Epithelial cell of proximal tubule (primary cell): ENCODE data around the gene DMBX1. TPM values are rescaled to one million over a fixed set of nuclear protein-coding genes. Genes with fewer than 3 reads are reported as not detected.

Experiments
- DNase-seq: peaks from one replicate; pipeline ENCODE4 v3.0.0-alpha.2; 2011; ENCODE audit warnings: low read depth
- H3K4me3 ChIP-seq: 2 replicates; pipeline ENCODE4 v1.5.1; 2011; ENCODE audit warnings: low read depth, mild to moderate bottlenecking, low read length
- total RNA-seq: library from RNA; depleted of rRNA; stranded (reverse); fragments of >200 nt; gene quantifications from 2 replicates; pipeline ENCODE4 v1.2.3, GENCODE V29; 2015
- TF ChIP-seq, protein P1 (sequence below): conservative IDR thresholded peaks from 2 replicates; pipeline ENCODE4 v1.5.1; 2012; ENCODE audit warnings: low read depth, mild to moderate bottlenecking, low read length

DMBX1 gene
- total RNA-seq, 1 donor from 2014 or later: not detected

DNA sequence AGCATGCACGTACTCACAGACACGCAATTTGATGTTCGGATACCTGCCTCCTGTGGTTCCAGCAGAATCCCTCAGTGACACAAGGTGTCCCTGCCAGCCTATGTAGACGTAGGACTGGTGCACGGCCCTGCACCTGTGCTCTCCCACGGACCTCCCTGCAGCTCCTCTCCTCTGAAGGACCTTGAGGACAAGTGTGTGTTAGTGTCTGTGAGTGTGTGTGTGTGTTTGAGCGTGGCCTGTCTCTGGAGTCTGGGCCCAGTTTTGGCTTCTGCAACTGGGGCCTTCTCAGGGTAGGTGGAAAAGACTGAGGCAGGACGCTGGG lies 22.5 kb upstream of the DMBX1 start:
- DNase-seq: no peak
- H3K4me3 ChIP-seq: peak overlapping the region; percentile 55
- TF ChIP-seq, protein P1, sequence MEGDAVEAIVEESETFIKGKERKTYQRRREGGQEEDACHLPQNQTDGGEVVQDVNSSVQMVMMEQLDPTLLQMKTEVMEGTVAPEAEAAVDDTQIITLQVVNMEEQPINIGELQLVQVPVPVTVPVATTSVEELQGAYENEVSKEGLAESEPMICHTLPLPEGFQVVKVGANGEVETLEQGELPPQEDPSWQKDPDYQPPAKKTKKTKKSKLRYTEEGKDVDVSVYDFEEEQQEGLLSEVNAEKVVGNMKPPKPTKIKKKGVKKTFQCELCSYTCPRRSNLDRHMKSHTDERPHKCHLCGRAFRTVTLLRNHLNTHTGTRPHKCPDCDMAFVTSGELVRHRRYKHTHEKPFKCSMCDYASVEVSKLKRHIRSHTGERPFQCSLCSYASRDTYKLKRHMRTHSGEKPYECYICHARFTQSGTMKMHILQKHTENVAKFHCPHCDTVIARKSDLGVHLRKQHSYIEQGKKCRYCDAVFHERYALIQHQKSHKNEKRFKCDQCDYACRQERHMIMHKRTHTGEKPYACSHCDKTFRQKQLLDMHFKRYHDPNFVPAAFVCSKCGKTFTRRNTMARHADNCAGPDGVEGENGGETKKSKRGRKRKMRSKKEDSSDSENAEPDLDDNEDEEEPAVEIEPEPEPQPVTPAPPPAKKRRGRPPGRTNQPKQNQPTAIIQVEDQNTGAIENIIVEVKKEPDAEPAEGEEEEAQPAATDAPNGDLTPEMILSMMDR: no peak

DNA sequence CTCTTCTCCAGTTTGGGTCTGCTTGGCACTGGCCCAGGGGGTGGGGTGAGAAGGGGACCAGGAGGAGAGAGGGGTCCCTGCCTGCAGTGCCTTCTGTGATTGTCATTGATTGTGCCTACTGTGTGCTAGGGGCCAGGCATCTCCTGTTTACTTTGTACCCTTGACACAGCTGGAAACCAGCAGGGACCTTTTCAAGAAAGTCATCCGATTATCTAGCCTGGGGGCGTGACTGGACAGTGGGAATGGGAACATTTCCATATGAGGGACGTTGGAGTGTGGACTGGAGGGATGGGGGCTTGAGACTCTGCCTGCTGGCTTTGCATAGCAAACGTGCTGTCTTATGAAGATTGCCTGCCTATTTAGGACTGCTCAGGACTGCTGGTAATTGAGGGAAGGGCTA lies 19.8 kb upstream of the DMBX1 start:
- no peak for DNase-seq
- H3K4me3 ChIP-seq: no peak overlapping the region
- TF ChIP-seq, protein P1: no peak

DNA sequence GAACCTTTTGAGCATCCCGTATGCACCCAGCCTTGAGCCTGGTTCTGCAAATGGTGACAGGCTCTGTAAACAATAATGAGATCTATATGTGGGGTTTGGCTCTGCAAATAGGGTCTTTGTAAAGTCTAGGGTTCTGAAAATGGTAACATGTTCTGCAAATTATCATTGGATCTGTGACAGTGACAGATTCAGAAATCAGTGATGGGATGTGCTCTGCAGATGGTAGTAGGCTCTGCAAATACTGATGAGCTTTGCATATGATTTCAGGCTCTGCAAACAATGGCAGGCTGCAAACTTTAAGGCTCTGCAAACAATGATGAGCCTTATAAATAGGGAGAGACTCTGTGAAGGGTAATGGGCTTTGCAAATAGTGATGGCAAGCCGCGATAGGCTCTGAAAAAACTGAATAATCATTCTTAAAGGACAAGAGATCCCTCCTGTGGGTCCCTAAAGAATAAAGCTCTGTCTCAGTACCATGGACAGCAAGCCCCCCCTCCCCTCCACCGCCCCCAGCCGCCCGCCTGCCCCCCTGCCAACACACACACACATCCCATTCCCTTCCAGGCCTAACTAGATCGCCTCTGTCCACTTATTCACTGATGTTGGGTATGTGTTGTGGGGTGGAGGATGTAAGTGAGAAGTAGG lies 17.7 kb upstream of the DMBX1 start:
- DNase-seq: no peak
- no peak overlapping the region for H3K4me3 ChIP-seq
- TF ChIP-seq, protein P1: no peak

DNA sequence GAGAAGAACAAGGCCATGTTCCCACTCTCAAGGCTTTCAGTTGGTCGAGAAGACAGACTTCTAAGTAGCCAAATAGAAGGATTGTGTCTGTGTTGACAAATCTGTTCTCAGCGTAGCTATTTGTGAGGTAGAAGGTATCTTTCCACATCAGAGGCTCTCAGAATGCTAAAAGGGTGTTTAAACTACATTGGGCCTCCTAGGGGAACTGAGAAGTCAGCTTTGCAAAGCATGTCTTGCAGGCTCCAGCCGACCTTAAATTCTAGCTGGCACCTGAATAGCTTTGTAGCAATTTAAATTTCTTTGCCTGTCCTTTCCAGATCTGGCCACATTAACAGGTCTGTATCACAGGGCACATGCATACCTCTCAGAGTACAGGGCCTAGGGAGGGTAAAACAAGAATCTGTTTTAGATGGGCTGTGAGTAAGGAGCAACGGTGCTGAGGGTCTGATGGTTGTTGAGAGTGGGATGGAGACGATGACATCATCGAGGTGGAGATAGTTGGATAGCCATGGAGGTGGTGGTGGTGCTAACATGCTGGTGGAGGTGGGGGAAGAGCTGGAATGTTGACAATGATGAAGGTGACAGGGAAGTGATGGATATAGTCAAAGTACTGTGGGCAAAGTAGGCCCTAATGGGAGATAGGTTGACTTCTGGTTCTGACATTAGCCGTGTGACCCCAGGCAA lies 17.0 kb upstream of the DMBX1 start:
- DNase-seq: no peak
- no peak overlapping the region for H3K4me3 ChIP-seq
- TF ChIP-seq, protein P1: no peak

DNA sequence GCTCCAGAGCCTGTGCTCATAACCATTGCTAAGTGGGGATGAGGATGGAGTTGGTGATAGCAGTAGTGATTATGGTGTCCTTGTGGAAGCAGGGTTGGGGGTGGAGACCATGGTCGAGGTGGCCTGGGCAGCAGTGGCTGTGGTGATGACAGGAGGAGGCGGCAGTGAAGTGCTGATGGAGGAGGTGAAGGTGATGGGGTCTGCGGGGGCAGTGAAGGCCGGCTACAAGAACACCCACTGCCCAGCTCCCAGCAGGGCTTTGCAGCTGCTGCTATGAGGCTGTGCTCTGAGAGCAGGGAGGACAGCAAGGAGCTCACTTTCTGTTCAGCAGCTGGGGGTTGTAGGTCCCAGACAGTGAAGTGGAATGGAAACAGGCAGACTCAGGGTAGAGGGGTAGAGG lies 15.6 kb upstream of the DMBX1 start:
- TF ChIP-seq, protein P1: no peak
- no peak overlapping the region for H3K4me3 ChIP-seq
- no peak for DNase-seq

DNA sequence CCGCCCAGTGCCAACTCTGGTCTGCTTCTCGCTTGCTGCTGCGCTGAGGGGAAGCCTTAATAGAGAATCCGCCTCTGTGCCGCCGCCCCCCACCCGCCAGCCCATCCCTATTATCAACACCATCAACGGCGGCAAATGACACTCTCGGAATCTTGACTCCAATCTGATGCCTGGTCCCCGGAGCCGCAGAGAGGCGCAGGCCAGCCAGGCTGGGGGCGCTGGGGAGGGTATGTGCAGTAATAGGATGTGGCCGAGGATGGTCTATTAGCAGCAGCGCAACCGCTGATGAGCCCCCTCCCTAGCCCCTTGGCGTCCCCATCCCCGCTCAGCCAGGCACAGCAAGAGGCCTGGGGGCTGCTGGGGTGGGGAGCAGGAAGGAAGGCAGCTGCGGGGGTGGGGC lies 15.1 kb upstream of the DMBX1 start:
- H3K4me3 ChIP-seq: no peak overlapping the region
- no peak for DNase-seq
- TF ChIP-seq, protein P1: no peak

DNA sequence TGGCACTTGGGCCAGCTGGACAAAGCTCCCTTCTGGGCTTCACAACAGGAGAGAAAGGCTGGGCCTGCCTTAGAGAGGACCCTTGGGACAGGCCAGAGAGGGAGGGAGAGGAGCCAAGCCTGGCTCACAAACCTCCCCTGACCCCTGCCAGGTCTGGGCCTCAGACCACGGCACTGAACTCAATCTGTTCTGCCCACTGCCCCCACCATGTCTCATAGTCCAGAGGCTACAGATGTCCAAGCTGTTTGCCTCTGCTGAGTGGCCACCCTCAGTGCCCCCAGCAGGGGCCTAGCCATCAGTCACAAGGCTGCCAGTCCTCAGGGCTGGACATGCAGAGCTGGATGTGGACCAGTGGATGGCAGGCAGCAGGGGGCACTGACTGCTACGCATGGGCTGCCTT lies 13.0 kb upstream of the DMBX1 start:
- no peak overlapping the region for H3K4me3 ChIP-seq
- TF ChIP-seq, protein P1: no peak
- DNase-seq: no peak
